Measurements from ENCODE around the gene ELAPOR2. TPM values are rescaled to one million over a fixed set of nuclear protein-coding genes. Genes with fewer than 3 reads are reported as not detected.

ELAPOR2 gene
- total and polyA plus RNA-seq, 7 donors, result 1.2 to 15.9 (median 3.3) TPM

DNA sequence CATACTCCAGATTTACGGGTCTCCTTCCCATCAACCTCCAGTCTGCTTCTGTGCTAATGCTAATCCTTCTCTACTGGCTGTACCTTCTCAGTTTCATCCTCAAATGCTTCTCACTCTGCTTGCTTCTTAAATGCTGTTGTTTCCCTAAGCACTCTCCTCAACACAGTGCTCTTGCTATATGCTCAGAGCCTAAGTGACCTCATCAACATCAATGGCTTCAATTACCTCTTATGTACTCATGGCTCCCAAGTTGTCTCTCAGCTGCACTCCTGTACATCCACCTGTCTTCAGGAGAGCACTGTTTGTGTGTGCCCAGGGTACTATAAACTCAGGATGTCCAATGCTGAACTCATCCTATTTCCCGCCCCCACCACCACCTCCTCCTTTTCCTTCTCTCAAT is 22.5 kb downstream of the ELAPOR2 start:
- no peak for DNase-seq
- no peak overlapping the region for H3K4me3 ChIP-seq
- peaks cover under 1% of the 10 kb centered on the region for H3K4me1 ChIP-seq
- TF ChIP-seq, protein P1, sequence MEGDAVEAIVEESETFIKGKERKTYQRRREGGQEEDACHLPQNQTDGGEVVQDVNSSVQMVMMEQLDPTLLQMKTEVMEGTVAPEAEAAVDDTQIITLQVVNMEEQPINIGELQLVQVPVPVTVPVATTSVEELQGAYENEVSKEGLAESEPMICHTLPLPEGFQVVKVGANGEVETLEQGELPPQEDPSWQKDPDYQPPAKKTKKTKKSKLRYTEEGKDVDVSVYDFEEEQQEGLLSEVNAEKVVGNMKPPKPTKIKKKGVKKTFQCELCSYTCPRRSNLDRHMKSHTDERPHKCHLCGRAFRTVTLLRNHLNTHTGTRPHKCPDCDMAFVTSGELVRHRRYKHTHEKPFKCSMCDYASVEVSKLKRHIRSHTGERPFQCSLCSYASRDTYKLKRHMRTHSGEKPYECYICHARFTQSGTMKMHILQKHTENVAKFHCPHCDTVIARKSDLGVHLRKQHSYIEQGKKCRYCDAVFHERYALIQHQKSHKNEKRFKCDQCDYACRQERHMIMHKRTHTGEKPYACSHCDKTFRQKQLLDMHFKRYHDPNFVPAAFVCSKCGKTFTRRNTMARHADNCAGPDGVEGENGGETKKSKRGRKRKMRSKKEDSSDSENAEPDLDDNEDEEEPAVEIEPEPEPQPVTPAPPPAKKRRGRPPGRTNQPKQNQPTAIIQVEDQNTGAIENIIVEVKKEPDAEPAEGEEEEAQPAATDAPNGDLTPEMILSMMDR (IDR thresholded peaks at IDR 0.05), result no peak
- no peaks in the 10 kb centered on the region for H3K27me3 ChIP-seq (ENCODE audit: insufficient read depth in 3 of 3, low read length in 2 of 3)
- no peak overlapping the region for H3K27ac ChIP-seq
- 92 to 95% (median 94%) methylated on average over 2 of the region's 2 CpGs for WGBS, 3 donors
- H3K9me3 ChIP-seq, result no peaks in the 10 kb centered on the region
- no peaks in the 10 kb centered on the region for H3K36me3 ChIP-seq (ENCODE audit: insufficient read depth in 1 of 2, low read depth in 1 of 2)
- intact Hi-C loops (cut with DNase I), result no loop called here
- ATAC-seq, result no peak

DNA sequence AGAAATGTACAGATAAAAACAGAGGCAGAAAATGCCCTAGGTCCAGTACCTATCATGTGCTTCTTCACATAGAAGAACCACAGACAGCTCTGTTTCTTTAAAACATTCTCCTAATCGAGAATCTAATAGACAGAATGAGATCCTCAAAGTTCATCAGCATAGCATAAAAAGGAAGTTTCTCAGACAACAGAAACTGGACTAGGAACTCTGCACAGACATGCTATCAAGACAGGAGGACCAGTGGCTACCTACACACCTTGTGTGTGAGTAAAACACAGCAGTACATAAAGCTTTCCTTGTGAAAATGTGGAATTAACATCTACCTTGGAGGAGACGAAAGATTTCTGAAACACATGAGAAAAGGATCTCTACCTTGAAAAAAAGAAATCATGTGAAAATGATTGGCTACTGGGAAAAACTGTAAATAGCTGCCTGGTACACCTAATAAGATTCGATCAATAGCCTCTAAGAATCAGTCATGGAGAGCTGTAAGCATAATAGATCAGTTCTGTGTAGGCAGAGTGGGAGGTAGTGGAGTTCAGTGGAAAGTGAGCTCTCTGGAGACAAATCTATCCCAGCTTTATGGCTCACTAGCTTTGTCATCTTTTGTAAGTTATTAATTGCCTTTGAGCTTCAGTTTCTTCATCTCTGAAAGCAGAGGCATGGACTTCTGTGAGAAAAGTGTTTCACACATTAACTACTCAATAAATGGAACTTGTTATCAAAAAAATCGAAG is 26.7 kb downstream of the ELAPOR2 start:
- Histone ChIP-seq H3K27me3 (ENCODE audit: insufficient read depth in 3 of 3, low read length in 2 of 3) (no peaks in the 10 kb centered on the region), H3K9me3 (no peaks in the 10 kb centered on the region), H3K4me1 (peaks cover 6% of the 10 kb centered on the region), H3K27ac (no peak overlapping the region), H3K4me3 (no peak overlapping the region), H3K36me3 (ENCODE audit: insufficient read depth in 1 of 2, low read depth in 1 of 2) (no peaks in the 10 kb centered on the region)
- 81 to 87% (median 84%) methylated on average over 4 of the region's 4 CpGs for whole genome bisulfite sequencing, 3 donors
- intact Hi-C loops (cut with DNase I), result no loop called here
- TF ChIP-seq, protein P1 (IDR thresholded peaks at IDR 0.05), result no peak
- DNase-seq (no peak), ATAC-seq (no peak)

DNA sequence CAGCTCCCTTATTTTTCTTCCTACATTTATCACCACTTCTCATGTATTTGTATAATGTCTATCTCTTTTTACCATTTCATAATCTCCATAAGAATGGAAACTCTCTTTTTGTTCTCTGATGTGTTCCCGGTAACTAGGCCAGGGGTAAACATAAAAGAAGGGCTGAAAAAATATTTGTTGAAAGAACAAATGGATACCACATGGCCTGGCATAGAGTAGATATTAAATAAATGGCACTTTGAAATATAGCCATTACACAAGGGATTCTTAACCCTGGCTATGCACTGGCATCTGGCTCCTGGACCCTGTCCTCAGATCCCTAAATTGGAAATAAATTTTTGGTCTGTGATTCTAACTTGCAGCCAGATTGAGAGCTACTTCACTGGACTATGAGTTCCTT is 30.4 kb downstream of the ELAPOR2 start:
- intact Hi-C loops (cut with DNase I), result no loop called here
- Histone ChIP-seq H3K4me3 (no peak overlapping the region), H3K9me3 (no peaks in the 10 kb centered on the region), H3K36me3 (ENCODE audit: insufficient read depth in 1 of 2, low read depth in 1 of 2) (no peaks in the 10 kb centered on the region), H3K27ac (no peak overlapping the region), H3K27me3 (ENCODE audit: insufficient read depth in 3 of 3, low read length in 2 of 3) (no peaks in the 10 kb centered on the region), H3K4me1 (peaks cover 6% of the 10 kb centered on the region)
- no peak for ATAC-seq
- no peak for DNase-seq
- TF ChIP-seq, protein P1 (IDR thresholded peaks at IDR 0.05), result no peak
- WGBS, 3 donors, result 73 to 91% (median 82%) methylated on average over 1 of the region's 1 CpG

DNA sequence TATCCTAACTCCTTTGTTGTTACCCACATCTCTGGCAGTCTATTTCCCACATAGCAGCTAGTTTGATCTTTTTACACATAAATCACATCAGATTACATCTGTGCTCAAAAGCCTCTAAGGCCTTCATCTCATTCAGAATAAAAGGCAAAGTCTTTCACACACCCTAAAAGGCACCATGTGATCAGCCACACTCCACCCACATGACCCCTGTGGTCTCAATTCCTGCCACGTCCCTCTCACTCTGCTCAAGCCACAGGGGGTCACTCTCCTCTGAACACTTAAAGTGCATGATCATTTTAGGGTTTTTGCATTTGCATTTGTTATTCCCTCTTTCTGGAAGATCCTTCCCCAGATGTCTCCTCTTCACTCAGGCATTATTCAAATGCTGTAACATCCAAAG is 30.8 kb downstream of the ELAPOR2 start:
- H3K4me1 ChIP-seq, result peaks cover 6% of the 10 kb centered on the region
- H3K27ac ChIP-seq, result no peak overlapping the region
- no peak for DNase-seq
- no peaks in the 10 kb centered on the region for H3K36me3 ChIP-seq (ENCODE audit: insufficient read depth in 1 of 2, low read depth in 1 of 2)
- TF ChIP-seq, protein P1 (IDR thresholded peaks at IDR 0.05), result no peak
- no peak overlapping the region for H3K4me3 ChIP-seq
- WGBS, 3 donors, result 73 to 85% (median 82%) methylated on average over 1 of the region's 1 CpG
- intact Hi-C loops (cut with DNase I), result no loop called here
- H3K27me3 ChIP-seq (ENCODE audit: insufficient read depth in 3 of 3, low read length in 2 of 3), result no peaks in the 10 kb centered on the region
- H3K9me3 ChIP-seq, result no peaks in the 10 kb centered on the region
- ATAC-seq, result no peak

DNA sequence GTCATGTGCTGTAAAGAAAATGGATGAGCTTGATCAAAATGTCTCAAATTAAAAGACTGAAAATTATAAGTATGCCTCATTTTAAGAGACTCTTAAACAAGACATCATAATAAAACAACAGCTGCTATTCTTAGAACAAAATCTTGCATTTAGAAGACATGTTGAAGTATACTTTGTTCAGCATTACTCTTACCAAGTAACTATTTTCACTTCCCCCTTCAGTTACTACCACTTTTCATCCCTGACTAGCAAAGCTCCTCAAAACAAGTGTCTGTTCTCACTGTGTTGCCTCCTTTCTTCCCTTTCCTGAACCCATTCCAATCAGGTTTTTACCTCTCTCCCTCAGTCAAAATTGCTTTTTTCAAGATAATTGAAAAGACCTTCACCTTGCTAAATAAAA is 31.6 kb downstream of the ELAPOR2 start:
- H3K27ac ChIP-seq, result no peak overlapping the region
- H3K4me1 ChIP-seq, result peaks cover 6% of the 10 kb centered on the region
- ATAC-seq (no peak), DNase-seq (no peak)
- H3K27me3 ChIP-seq (ENCODE audit: insufficient read depth in 3 of 3, low read length in 2 of 3), result no peaks in the 10 kb centered on the region
- H3K9me3 ChIP-seq, result no peaks in the 10 kb centered on the region
- TF ChIP-seq, protein P1 (IDR thresholded peaks at IDR 0.05), result no peak
- no peak overlapping the region for H3K4me3 ChIP-seq
- H3K36me3 ChIP-seq (ENCODE audit: insufficient read depth in 1 of 2, low read depth in 1 of 2), result no peaks in the 10 kb centered on the region
- intact Hi-C loops (cut with DNase I), result no loop called here

Measured in psoas muscle (tissue), 8 donors.